HG03378 (cell line): ENCODE results near the gene CHI3L1.

Source experiments
- ATAC-seq: cut with Tn5 transposase; IDR thresholded peaks from one replicate; pipeline ENCODE4 v1.9.1; 2021; ENCODE audit warnings: mild to moderate bottlenecking, moderate library complexity; ENCODE audit not compliant: unreplicated experiment

The CHI3L1 gene

DNA sequence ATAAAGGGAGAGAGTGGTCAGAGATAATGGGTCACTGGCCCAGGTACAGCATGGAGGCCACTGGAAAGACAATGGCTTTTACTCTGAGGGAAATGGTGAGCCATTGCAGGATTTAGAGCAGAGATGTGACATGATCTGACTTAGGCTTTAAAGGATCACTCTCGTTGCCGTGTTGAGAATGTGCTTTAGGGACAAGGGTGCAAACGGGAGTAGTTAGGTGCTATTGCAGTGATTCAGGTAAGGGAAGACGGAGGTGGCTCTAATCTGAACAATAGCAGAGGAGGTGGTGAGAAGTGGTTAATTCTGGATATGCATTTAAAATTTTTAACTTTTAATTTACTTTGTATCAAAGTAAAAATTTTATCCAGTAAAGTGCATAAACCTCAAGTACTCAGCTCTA is 49.2 kb downstream of the CHI3L1 start:
- ATAC-seq = no peak

GRCh38 chr1:203136409-203137042 is 50.0 kb downstream of the CHI3L1 start:
- no peak for ATAC-seq

DNA sequence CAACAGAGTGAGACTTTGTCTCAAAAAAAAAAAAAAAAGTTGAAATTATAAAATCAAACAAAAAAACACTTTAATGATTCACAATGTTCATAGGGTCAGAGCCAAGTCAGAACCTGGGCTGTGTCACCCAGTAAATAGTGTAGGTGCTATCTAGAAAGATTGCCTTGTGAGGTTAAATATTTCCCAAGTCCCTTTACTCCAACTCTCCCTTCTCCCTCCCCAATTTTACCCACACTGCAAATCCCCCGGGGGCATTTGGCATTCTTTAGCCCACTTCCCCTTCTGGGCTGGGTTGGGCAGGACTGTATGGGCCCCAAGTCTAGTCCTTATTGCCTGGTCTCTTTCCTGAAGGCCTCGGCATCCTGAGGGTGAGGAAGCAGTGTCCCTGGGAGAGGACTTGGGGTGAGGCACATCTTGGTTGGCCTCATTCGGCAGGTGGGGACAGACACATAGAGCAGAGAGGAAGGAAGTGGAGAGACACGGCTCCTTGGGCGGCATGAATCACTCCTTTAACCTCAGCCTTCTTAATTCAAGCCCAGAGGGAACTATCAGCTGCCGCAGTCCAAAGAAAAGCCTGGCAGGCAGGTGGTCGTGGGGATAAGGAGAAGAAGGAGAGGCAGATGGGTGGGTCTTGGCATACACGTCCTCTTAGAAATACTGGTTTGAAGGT is 50.7 kb downstream of the CHI3L1 start:
- ATAC-seq = no peak

GRCh38 chr1:203133970-203134725 is 52.4 kb downstream of the CHI3L1 start:
- ATAC-seq = no peak

DNA sequence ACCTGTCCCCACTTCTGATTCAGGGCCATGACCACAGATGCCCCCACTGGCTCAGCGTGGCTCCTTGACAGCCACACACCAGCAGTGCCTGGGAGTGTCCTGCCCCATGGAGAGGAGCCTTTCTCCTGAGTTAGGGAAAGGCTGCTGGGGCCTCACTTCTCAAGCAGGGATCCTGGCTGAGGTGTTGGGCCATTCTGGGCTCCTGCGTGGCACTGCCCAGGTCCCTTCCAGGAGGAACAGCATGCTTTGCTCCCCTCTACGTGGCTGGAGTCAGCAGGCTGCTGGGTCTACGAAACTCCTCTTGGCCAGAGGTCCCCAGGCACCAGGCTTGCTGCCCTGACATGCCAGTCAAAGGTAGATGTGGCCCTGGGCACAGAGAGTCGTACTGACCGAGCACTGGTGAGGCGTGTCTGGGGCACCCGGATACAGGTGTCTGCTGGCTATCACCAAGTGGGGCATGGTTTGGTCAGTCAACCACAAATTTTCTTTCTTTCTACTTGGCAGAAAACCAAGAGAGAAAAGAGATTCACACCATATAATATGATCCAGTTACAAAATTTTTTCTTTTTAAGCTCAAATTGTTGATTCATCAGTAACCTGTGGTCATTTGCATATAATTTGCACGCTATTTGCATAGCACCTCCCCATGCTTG is 54.8 kb downstream of the CHI3L1 start:
- no peak for ATAC-seq

- ATAC-seq = no peak
Observed at GRCh38 chr1:203130358-203130985, 56.0 kb downstream of the CHI3L1 start.

DNA sequence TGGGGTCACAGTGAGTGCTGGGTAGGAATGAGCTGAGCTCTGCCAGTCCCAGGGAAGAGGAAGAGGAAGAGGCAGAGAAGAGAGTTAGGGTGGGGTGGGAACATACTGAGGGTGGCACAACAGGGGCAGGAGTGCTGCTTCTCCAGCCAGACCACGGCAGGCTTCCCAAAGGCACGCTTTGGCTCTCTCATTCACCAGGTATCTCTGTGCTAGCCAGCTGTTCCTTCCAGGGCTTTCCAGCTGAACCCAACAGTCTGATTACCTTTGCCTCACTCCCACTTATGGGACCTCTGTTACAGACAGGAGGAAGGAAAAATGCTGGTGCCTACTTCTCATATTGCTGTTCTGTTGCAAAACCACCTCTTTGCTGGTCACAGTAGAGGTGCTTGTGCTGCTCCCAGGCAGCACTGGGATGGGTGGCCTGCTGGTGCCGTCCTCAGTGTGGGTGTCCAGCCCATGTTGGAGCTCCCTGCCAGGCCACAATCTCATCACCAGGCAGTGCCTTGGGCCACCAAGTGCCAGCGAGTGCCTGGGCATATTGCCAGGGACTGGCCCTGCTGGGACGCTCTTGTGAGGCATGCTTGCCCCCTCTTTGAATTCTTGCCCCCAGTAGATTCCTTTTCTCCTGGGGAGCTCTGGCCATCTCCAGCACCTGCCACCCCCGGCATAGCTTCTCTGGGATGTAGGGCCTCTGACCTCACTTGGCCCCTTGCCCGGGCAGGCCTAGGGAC is 56.8 kb downstream of the CHI3L1 start:
- ATAC-seq = no peak
